Adrenal gland (tissue), 12 donors: ENCODE measurements around the gene AFM. TPM values are rescaled to one million over a fixed set of nuclear protein-coding genes. Genes with fewer than 3 reads are reported as not detected.

ENCODE experiments used
- DNase-seq, 7 donors: peaks; one replicate each; pipeline ENCODE4 v3.0.0-alpha.2; 2019 to 2020
- H3K27ac ChIP-seq, 5 donors: fragments of 200-600 bp; sonication (generic) in 4 of 5; 1 replicate in 3 of 5; 2 replicates in 2 of 5; pipeline versions ENCODE4 v1.5.1 to v1.8.0; 2016 to 2020; ENCODE audit warnings: mild to moderate bottlenecking in 1 of 5
- H3K27me3 ChIP-seq: fragments of 200-600 bp; 2 replicates; pipeline ENCODE4 v1.8.0; 2021
- H3K36me3 ChIP-seq, 2 donors: fragments of 200-600 bp; replicated peaks in 1 of 2; 1 replicate in 1 of 2; 2 replicates in 1 of 2; pipeline versions ENCODE4 v1.5.1 to v1.8.0; 2018 to 2022
- H3K4me1 ChIP-seq, 2 donors: fragments of 200-600 bp; replicated peaks in 1 of 2; 1 replicate in 1 of 2; 2 replicates in 1 of 2; pipeline versions ENCODE4 v1.5.1 to v1.8.0; 2018 to 2021
- H3K4me3 ChIP-seq, 4 donors: fragments of 200-600 bp; sonication (generic) in 3 of 4; one replicate each; pipeline ENCODE4 v1.5.1; 2016 to 2018
- H3K9me3 ChIP-seq, 3 donors: fragments of 200-600 bp; sonication (generic) in 1 of 3; replicated peaks in 1 of 3; 1 replicate in 2 of 3; 2 replicates in 1 of 3; pipeline versions ENCODE4 v1.5.1 to v1.8.0; 2016 to 2021
- CTCF ChIP-seq, 6 experiments: fragments of 450-650 bp in 4 of 6; fragments of 200-600 bp in 2 of 6; sonication (generic) in 1 of 6; IDR thresholded peaks; 1 replicate in 5 of 6; 2 replicates in 1 of 6; pipeline versions ENCODE4 v1.5.1 to v1.8.0; 2016 to 2021; ENCODE audit warnings: antibody characterized with exemption in 6 of 6, mild to moderate bottlenecking in 2 of 6, moderate library complexity in 1 of 6
- POLR2A ChIP-seq, 2 donors: fragments of 450-650 bp; IDR thresholded peaks; one replicate each; pipeline ENCODE4 v1.6.1; 2017; ENCODE audit warnings: antibody characterized with exemption in 2 of 2, mild to moderate bottlenecking in 2 of 2, moderate library complexity in 1 of 2
- whole genome bisulfite sequencing, 4 donors: extraction: QIAGEN DNeasy Blood & Tissue Kit in 2 of 4; methylation state at CpG; one replicate each; pipeline versions ENCODE4 v1.1.5 to v1.1.7; 2013 to 2017; 5-methylcytosine and 5-hydroxymethylcytosine counted together
- intact Hi-C, 2 donors: fragments of 100-400 bp; cut with DNase I; formaldehyde crosslinking; loops; one replicate each; pipeline versions ENCODE4 v1.14.1 to v1.15.0; 2022 to 2023
- polyA plus RNA-seq, 3 donors: library from polyadenylated mRNA; stranded (reverse); fragments of 200-250 nt in 2 of 3; fragments of 350-450 nt in 1 of 3; fragmentation: Illumina TruSeq in 1 of 3; extraction: RNeasy Lipid Tissue Mini Kit (QIAGEN cat#74804) in 1 of 3; gene quantifications; one replicate each; pipeline ENCODE4 v1.2.3, GENCODE V29; 2013 to 2014
- total RNA-seq, 9 donors: library from RNA; depleted of rRNA in 4 of 9; stranded (reverse); fragments of >200 nt in 4 of 9; fragments of 120-200 nt in 1 of 9; fragmentation: NEBNext Ultra II Directional in 1 of 9; extraction: Animal tissue kit (Norgen Biotek cat#: 25700) in 1 of 9; gene quantifications; one replicate each; pipeline versions ENCODE4 v1.1.0 to v1.2.4, GENCODE V29; 2013 to 2023
- donor health status: healthy with polysubstance abuse.
- donor health status: Bipolar disorder and iron deficiency.
- donor health status: DM: yes; HTN: yes; CAD: no.
- donor health status: DM: no; HTN: no; CAD: no.
- donor health status: DM: no; HTN: no; CAD: no.
- donor health status: DM: yes; HTN: yes; CAD: no.

The AFM gene
- total and polyA plus RNA-seq, 12 donors = not detected

GRCh38 chr4:73507541-73507940 is 26.0 kb downstream of the AFM start:
- no peak overlapping the region for H3K27ac ChIP-seq
- DNase-seq = no peak
- no peaks in the 10 kb centered on the region for H3K27me3 ChIP-seq
- TF ChIP-seq CTCF (IDR thresholded peaks at IDR 0.05) (no peak), POLR2A (IDR thresholded peaks at IDR 0.05) (no peak)
- H3K4me3 ChIP-seq = no peak overlapping the region
- intact Hi-C loops = no loop called here
- no peaks in the 10 kb centered on the region for H3K36me3 ChIP-seq
- no peaks in the 10 kb centered on the region for H3K9me3 ChIP-seq
- H3K4me1 ChIP-seq = no peaks in the 10 kb centered on the region

- Histone ChIP-seq H3K36me3 (no peaks in the 10 kb centered on the region), H3K4me3 (no peak overlapping the region), H3K27me3 (no peaks in the 10 kb centered on the region), H3K9me3 (no peaks in the 10 kb centered on the region), H3K27ac (no peak overlapping the region), H3K4me1 (no peaks in the 10 kb centered on the region)
- no peak for DNase-seq
- intact Hi-C loops = no loop called here
- TF ChIP-seq CTCF (IDR thresholded peaks at IDR 0.05) = no peak
- TF ChIP-seq POLR2A (IDR thresholded peaks at IDR 0.05) = no peak
- 72 to 84% (median 78%) methylated on average over 3 of the region's 3 CpGs for WGBS, 4 donors
Measured at GRCh38 chr4:73508651-73509050, 27.1 kb downstream of the AFM start.

DNA sequence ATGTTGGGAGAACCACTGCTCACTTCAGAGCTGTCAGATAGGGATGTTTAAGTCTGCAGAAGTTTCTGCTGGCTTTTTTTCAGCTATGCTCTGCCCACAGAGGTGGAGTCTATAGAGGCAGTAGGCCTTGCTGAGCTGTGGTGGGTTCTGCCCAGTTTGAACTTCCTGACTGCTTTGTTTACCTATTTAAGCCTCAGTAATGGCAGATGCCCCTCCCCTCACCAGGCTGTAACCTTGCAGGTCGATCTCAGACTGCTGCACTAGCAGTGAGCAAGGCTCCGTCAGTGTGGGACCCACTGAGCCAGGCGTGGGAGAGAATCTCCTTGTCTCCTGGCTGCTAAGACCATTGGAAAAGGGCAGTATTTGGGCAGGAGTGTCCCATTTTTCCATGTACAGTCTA is 36.8 kb downstream of the AFM start:
- Histone ChIP-seq H3K4me3 (no peak overlapping the region), H3K9me3 (no peaks in the 10 kb centered on the region), H3K27ac (no peak overlapping the region), H3K27me3 (no peaks in the 10 kb centered on the region), H3K36me3 (no peaks in the 10 kb centered on the region), H3K4me1 (no peaks in the 10 kb centered on the region)
- 70 to 77% (median 73%) methylated on average over 3 of the region's 3 CpGs for WGBS, 4 donors
- intact Hi-C loops = no loop called here
- DNase-seq = no peak
- no peak for TF ChIP-seq CTCF (IDR thresholded peaks at IDR 0.05)

GRCh38 chr4:73520821-73521220 is 39.3 kb downstream of the AFM start:
- DNase-seq = no peak
- intact Hi-C loops = no loop called here
- Histone ChIP-seq H3K4me1 (no peaks in the 10 kb centered on the region), H3K36me3 (no peaks in the 10 kb centered on the region), H3K4me3 (no peak overlapping the region), H3K27ac (no peak overlapping the region), H3K9me3 (no peaks in the 10 kb centered on the region), H3K27me3 (no peaks in the 10 kb centered on the region)
- 32 to 64% (median 54%) methylated on average over 4 of the region's 4 CpGs for WGBS, 4 donors
- TF ChIP-seq CTCF (IDR thresholded peaks at IDR 0.05) = no peak
- TF ChIP-seq POLR2A (IDR thresholded peaks at IDR 0.05) = no peak
